Endothelial cell of umbilical vein (primary cell): ENCODE data around the gene ARHGDIA. TPM values are rescaled to one million over a fixed set of nuclear protein-coding genes. Genes with fewer than 3 reads are reported as not detected.

Experiments used
- BruUV-seq: library from RNA; stranded (reverse); fragments of 400-500 nt; replicated peaks from 2 replicates; lab custom pipeline; 2021; lab: Mats Ljungman, UMichigan
- CTCF ChIA-PET: fragments of 300-600, 350-600 bp; sonication (Branson Sonifier 250); formaldehyde crosslinking; loops from one replicate; lab custom pipeline; 2021; ENCODE audit warnings: antibody characterized with exemption, inconsistent platforms; lab: Charles Lee
- POLR2A ChIA-PET: fragments of 300-600, 350-600 bp; sonication (Branson Sonifier 250); formaldehyde crosslinking; loops from one replicate; lab custom pipeline; 2021; ENCODE audit warnings: antibody characterized with exemption, inconsistent platforms; lab: Charles Lee
- DNase-seq: peaks from one replicate; pipeline ENCODE4 v3.0.0-alpha.2; 2011; ENCODE audit warnings: low read depth, low spot score
- FAIRE-seq: peaks from 2 replicates; lab custom pipeline; 2011; peaks lifted over from hg19 to GRCh38; lab: Jason Lieb, UNC
- H2AFZ ChIP-seq: 2 replicates; pipeline ENCODE4 v1.6.0; 2012; ENCODE audit warnings: low read depth, low read length, control low read depth, inconsistent platforms
- H3K27ac ChIP-seq: 2 replicates; pipeline ENCODE4 v1.5.1; 2011; ENCODE audit warnings: low read depth, mild to moderate bottlenecking, control low read depth, low read length, moderate library complexity; ENCODE audit not compliant: insufficient read depth
- H3K27me3 ChIP-seq, 2 experiments: 2 replicates each; pipeline versions ENCODE4 v1.6.0 to v1.6.1; 2011; ENCODE audit warnings: low read length in 2 of 2, mixed read lengths in 1 of 2; ENCODE audit not compliant: control insufficient read depth in 2 of 2, insufficient read depth in 2 of 2
- H3K36me3 ChIP-seq, 2 experiments: 2 replicates in 1 of 2; 3 replicates in 1 of 2; pipeline ENCODE4 v1.5.1; 2011; ENCODE audit warnings: low read length in 2 of 2, mild to moderate bottlenecking in 1 of 2, moderate library complexity in 1 of 2; ENCODE audit not compliant: control insufficient read depth in 2 of 2, insufficient read depth in 2 of 2; ENCODE audit errors: extremely low read depth in 1 of 2
- H3K4me1 ChIP-seq: 3 replicates; pipeline ENCODE4 v1.5.1; 2011; ENCODE audit warnings: mild to moderate bottlenecking, low read length; ENCODE audit not compliant: control insufficient read depth, insufficient read depth; ENCODE audit errors: extremely low read depth
- H3K4me2 ChIP-seq: 2 replicates; pipeline ENCODE4 v1.6.1; 2011; ENCODE audit warnings: low read length, control low read depth, mixed read lengths; ENCODE audit not compliant: insufficient read depth
- H3K4me3 ChIP-seq, 3 experiments: fragments of 200-600 bp in 1 of 3; sonication (generic), shearing (Covaris generic) in 1 of 3; replicated peaks in 1 of 3; 2 replicates each; pipeline ENCODE4 v1.5.1; 2011 to 2016; ENCODE audit warnings: control low read depth in 3 of 3, low read length in 3 of 3, mild to moderate bottlenecking in 2 of 3, inconsistent platforms in 1 of 3, low read depth in 1 of 3, moderate library complexity in 1 of 3; ENCODE audit not compliant: insufficient read depth in 1 of 3
- H3K79me2 ChIP-seq: 2 replicates; pipeline ENCODE4 v1.6.0; 2012; ENCODE audit warnings: low read length, inconsistent platforms; ENCODE audit not compliant: control insufficient read depth, insufficient read depth
- H3K9ac ChIP-seq: replicated peaks from 2 replicates; pipeline ENCODE3; 2011; ENCODE audit warnings: low read length, control low read depth; ENCODE audit not compliant: insufficient read depth; ENCODE audit errors: extremely low read depth
- H3K9me1 ChIP-seq: replicated peaks from 3 replicates; pipeline ENCODE4 v1.6.0; 2011; ENCODE audit warnings: mild to moderate bottlenecking, low read length; ENCODE audit not compliant: control insufficient read depth, insufficient read depth; ENCODE audit errors: extremely low read depth
- H3K9me3 ChIP-seq: replicated peaks from 2 replicates; pipeline ENCODE4 v1.5.1; 2012; ENCODE audit warnings: low read length, inconsistent platforms; ENCODE audit not compliant: control insufficient read depth, insufficient read depth
- H4K20me1 ChIP-seq: replicated peaks from 2 replicates; pipeline ENCODE3; 2011; ENCODE audit warnings: mild to moderate bottlenecking, low read length; ENCODE audit not compliant: control insufficient read depth, insufficient read depth; ENCODE audit errors: extremely low read depth
- EZH2 ChIP-seq: IDR thresholded peaks from 2 replicates; pipeline ENCODE4 v1.6.1; 2012; ENCODE audit warnings: borderline replicate concordance, low read depth, mild to moderate bottlenecking, moderate library complexity, low read length, inconsistent platforms; ENCODE audit not compliant: severe bottlenecking
- FOS ChIP-seq: IDR thresholded peaks from 2 replicates; pipeline ENCODE4 v1.6.1; 2011; ENCODE audit warnings: mild to moderate bottlenecking, low read length, moderate library complexity, borderline replicate concordance; ENCODE audit not compliant: insufficient read depth
- GATA2 ChIP-seq: IDR thresholded peaks from 2 replicates; pipeline ENCODE4 v1.7.0; 2011; ENCODE audit warnings: low read depth, mild to moderate bottlenecking, moderate library complexity, mixed read lengths, low read length; ENCODE audit not compliant: insufficient read length, insufficient read depth
- JUN ChIP-seq: IDR thresholded peaks from 2 replicates; pipeline ENCODE4 v1.6.1; 2011; ENCODE audit warnings: borderline replicate concordance, low read depth; ENCODE audit not compliant: insufficient read length, insufficient read depth
- MYC ChIP-seq: IDR thresholded peaks from one replicate; pipeline ENCODE4 v1.6.1; 2011; ENCODE audit warnings: mild to moderate bottlenecking, low read depth, low read length
- POLR2A ChIP-seq: IDR thresholded peaks from 2 replicates; pipeline ENCODE4 v1.6.1; 2012; ENCODE audit warnings: low read depth, mild to moderate bottlenecking, control low read depth, low read length
- POLR2AphosphoS5 ChIP-seq: IDR thresholded peaks from 2 replicates; pipeline ENCODE4 v1.6.1; 2012; ENCODE audit warnings: low read depth, mild to moderate bottlenecking, control low read depth, low read length, moderate library complexity; ENCODE audit not compliant: insufficient read depth
- dilution Hi-C: fragments of 300-500 bp; cut with MboI; formaldehyde crosslinking; loops from one replicate; pipeline ENCODE4 v1.15.0; 2019; ENCODE audit warnings: low sequenced_read_pairs; ENCODE audit not compliant: extremely low pct_ligation_motif_present
- intact Hi-C: fragments of 100-400 bp; cut with micrococcal nuclease; formaldehyde crosslinking; loops from one replicate; pipeline ENCODE4 v1.10.0; 2022
- polyA plus RNA-seq, 4 experiments: library from polyadenylated mRNA; depleted of rRNA in 3 of 4; stranded (reverse) in 3 of 4; unstranded in 1 of 4; fragments of >200 nt; gene quantifications; 2 replicates each; pipeline versions ENCODE4 v1.2.1 to v1.2.3, GENCODE V29; 2011 to 2012; ENCODE audit warnings: missing spikeins in 1 of 4
- total RNA-seq: library from RNA; stranded (reverse); gene quantifications from 2 replicates; pipeline ENCODE4 v1.2.3, GENCODE V29; 2021
- TF ChIP-seq, protein P1 (sequence below): IDR thresholded peaks from 2 replicates; pipeline ENCODE4 v1.6.1; 2011; ENCODE audit not compliant: insufficient read depth, insufficient read length
- TF ChIP-seq, protein P2 (sequence below), 2 donors: IDR thresholded peaks; 1 replicate in 1 of 2; 2 replicates in 1 of 2; pipeline ENCODE4 v1.5.1; 2011; ENCODE audit warnings: low read length in 2 of 2, mild to moderate bottlenecking in 2 of 2, moderate library complexity in 2 of 2, control low read depth in 1 of 2, inconsistent platforms in 1 of 2, low read depth in 1 of 2; ENCODE audit not compliant: insufficient read depth in 1 of 2; ENCODE audit errors: extremely low read depth in 1 of 2

Gene ARHGDIA
- total and polyA plus RNA-seq, 2 donors (not counting 3 experiments of a cell fraction or from before 2014, with no cell fraction given) = 358 to 645 TPM

DNA sequence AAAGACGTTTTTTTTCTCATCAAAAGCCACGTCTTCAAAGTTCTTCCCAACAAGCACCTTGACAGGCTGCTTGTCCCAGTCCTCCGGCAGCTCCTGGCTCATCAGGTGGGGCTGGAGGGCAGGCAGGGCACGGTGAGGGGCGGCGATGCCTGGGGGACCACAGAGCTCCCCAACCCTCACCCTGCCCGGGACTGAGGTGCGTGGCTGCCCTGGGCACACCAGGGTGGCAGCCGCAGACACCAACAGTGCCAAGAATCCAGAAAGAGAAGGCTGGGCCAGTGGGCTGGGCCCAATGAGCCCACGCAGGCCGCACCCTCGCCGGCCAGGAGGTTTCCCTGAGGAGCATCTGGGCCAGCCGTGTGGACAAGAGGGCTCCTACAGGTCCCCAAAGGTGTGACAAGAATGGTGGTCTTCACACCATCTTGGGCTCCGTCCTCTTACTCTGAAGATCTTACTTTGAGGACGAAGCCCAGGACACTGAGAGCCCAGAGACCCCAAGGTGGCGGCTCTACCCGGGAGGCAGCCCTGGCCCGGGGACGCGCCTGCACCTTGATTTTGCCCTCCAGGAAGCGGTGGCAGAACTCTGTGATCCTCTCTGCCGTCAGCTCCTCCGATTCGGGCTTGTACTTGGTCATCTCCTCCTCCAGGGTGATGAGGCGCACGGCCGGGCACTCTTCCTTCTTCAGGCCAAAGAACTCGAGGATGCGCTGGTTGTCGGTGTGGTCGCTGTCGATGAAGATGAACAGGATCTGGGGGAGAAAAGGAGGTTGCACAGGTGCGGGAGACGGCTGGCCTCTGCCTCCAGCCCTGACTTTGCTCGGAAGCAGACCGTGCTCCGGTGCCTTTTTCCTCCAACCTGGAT lies 25.0 kb downstream of the ARHGDIA start:
- H3K9me1 ChIP-seq = no peaks in the 10 kb centered on the region
- intact Hi-C loops = no loop called here
- TF ChIP-seq, protein P1, sequence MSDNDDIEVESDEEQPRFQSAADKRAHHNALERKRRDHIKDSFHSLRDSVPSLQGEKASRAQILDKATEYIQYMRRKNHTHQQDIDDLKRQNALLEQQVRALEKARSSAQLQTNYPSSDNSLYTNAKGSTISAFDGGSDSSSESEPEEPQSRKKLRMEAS = no peak
- no peak for TF ChIP-seq MYC
- no peak for TF ChIP-seq JUN
- TF ChIP-seq GATA2 = no peak
- TF ChIP-seq FOS = no peak
- no peak for TF ChIP-seq POLR2AphosphoS5
- TF ChIP-seq POLR2A = no peak
- no peak for TF ChIP-seq EZH2
- TF ChIP-seq, protein P2, sequence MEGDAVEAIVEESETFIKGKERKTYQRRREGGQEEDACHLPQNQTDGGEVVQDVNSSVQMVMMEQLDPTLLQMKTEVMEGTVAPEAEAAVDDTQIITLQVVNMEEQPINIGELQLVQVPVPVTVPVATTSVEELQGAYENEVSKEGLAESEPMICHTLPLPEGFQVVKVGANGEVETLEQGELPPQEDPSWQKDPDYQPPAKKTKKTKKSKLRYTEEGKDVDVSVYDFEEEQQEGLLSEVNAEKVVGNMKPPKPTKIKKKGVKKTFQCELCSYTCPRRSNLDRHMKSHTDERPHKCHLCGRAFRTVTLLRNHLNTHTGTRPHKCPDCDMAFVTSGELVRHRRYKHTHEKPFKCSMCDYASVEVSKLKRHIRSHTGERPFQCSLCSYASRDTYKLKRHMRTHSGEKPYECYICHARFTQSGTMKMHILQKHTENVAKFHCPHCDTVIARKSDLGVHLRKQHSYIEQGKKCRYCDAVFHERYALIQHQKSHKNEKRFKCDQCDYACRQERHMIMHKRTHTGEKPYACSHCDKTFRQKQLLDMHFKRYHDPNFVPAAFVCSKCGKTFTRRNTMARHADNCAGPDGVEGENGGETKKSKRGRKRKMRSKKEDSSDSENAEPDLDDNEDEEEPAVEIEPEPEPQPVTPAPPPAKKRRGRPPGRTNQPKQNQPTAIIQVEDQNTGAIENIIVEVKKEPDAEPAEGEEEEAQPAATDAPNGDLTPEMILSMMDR (IDR thresholded peaks at IDR 0.05; ENCODE audit: extremely low read depth in 1 of 2, insufficient read depth in 1 of 2, low read depth in 1 of 2, low read length in 2 of 2) = no peak
- H3K27me3 ChIP-seq = no peaks in the 10 kb centered on the region
- POLR2A ChIA-PET = no interaction called here
- no peaks in the 10 kb centered on the region for H4K20me1 ChIP-seq
- H3K27ac ChIP-seq = no peak overlapping the region
- CTCF ChIA-PET = interaction anchor here (1.3 kb wide), 1 partner anchor 24 kb away, joined by 3 read pairs; no protein-coding TSS in a partner anchor
- DNase-seq (no peak), FAIRE-seq (no peak)
- no peaks in the 10 kb centered on the region for H3K79me2 ChIP-seq
- no peaks in the 10 kb centered on the region for H3K4me1 ChIP-seq
- H2AFZ ChIP-seq = no peak overlapping the region
- H3K4me2 ChIP-seq = no peak overlapping the region
- peaks cover 24 to 53% of the 10 kb centered on the region in 2 experiments for H3K36me3 ChIP-seq
- dilution Hi-C loops = no loop called here
- no peak overlapping the region for H3K4me3 ChIP-seq
- BruUV-seq = TSS peak; percentile 12
- H3K9ac ChIP-seq = no peak overlapping the region
- H3K9me3 ChIP-seq = no peaks in the 10 kb centered on the region
